RWPE2 (cell line): ENCODE data around the gene HRG.

Experiments
- ATAC-seq: fragments of 200-7000 bp; cut with Tn5 transposase; 3 replicates; pipeline ENCODE4 v1.9.1; 2021; ENCODE audit warnings: low read depth
- DNase-seq: peaks from one replicate; pipeline ENCODE4 v3.0.0-alpha.2; 2020; ENCODE audit warnings: low spot score
- H3K27ac ChIP-seq: fragments of 450-650 bp; 2 replicates; pipeline ENCODE4 v1.5.1; 2017; ENCODE audit warnings: mild to moderate bottlenecking; ENCODE audit not compliant: poor library complexity, severe bottlenecking
- H3K27me3 ChIP-seq: fragments of 250-450 bp; sonication (Bioruptor Pico); 2 replicates; pipeline ENCODE4 v1.5.1; 2021; ENCODE audit warnings: mild to moderate bottlenecking, moderate library complexity; ENCODE audit not compliant: insufficient read depth, poor library complexity, severe bottlenecking
- H3K36me3 ChIP-seq: fragments of 250-450 bp; sonication (Bioruptor Pico); 2 replicates; pipeline ENCODE4 v1.5.1; 2020; ENCODE audit warnings: low read depth, mild to moderate bottlenecking, moderate library complexity
- H3K4me1 ChIP-seq: fragments of 250-450 bp; sonication (Bioruptor Pico); 2 replicates; pipeline ENCODE4 v1.5.1; 2021; ENCODE audit warnings: mild to moderate bottlenecking, moderate library complexity; ENCODE audit not compliant: insufficient read depth, poor library complexity, severe bottlenecking
- H3K4me3 ChIP-seq: fragments of 250-450 bp; sonication (Bioruptor Pico); 2 replicates; pipeline ENCODE4 v1.5.1; 2021; ENCODE audit warnings: mild to moderate bottlenecking, moderate library complexity; ENCODE audit not compliant: severe bottlenecking
- H3K9me3 ChIP-seq: fragments of 250-450 bp; sonication (Bioruptor Pico); 2 replicates; pipeline ENCODE4 v1.5.1; 2021; ENCODE audit warnings: mild to moderate bottlenecking, moderate library complexity; ENCODE audit not compliant: severe bottlenecking
- TF ChIP-seq, protein P1 (sequence below): fragments of 450-650 bp; IDR thresholded peaks from one replicate; pipeline ENCODE4 v1.5.1; 2017; ENCODE audit warnings: mild to moderate bottlenecking, moderate library complexity; ENCODE audit not compliant: poor library complexity, severe bottlenecking

The HRG gene

DNA sequence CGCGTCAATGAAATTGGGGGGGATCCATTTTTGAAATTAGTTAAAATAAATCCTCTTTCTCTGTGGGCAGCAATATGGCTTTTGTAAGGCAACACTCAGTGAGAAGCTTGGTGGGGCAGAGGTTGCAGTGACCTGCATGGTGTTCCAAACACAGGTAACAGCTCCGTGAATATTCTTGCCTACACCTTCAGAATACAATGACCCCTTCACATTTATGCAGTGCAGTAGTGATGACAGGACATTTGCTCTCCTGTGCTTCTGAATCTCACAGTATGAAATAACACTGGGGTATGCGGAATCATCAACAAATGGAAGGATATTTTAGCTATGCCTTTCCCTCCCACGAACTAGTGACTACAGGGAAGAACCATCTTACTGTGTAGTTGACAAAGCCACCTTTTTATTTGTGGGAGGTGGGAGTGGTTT is 46.0 kb upstream of the HRG start:
- TF ChIP-seq, protein P1, sequence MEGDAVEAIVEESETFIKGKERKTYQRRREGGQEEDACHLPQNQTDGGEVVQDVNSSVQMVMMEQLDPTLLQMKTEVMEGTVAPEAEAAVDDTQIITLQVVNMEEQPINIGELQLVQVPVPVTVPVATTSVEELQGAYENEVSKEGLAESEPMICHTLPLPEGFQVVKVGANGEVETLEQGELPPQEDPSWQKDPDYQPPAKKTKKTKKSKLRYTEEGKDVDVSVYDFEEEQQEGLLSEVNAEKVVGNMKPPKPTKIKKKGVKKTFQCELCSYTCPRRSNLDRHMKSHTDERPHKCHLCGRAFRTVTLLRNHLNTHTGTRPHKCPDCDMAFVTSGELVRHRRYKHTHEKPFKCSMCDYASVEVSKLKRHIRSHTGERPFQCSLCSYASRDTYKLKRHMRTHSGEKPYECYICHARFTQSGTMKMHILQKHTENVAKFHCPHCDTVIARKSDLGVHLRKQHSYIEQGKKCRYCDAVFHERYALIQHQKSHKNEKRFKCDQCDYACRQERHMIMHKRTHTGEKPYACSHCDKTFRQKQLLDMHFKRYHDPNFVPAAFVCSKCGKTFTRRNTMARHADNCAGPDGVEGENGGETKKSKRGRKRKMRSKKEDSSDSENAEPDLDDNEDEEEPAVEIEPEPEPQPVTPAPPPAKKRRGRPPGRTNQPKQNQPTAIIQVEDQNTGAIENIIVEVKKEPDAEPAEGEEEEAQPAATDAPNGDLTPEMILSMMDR, result no peak
- no peaks in the 10 kb centered on the region for H3K27me3 ChIP-seq
- H3K4me1 ChIP-seq, result peaks cover 7% of the 10 kb centered on the region
- no peaks in the 10 kb centered on the region for H3K9me3 ChIP-seq
- no peak overlapping the region for H3K27ac ChIP-seq
- ATAC-seq (no peak), DNase-seq (no peak)
- no peaks in the 10 kb centered on the region for H3K36me3 ChIP-seq
- H3K4me3 ChIP-seq, result no peak overlapping the region

DNA sequence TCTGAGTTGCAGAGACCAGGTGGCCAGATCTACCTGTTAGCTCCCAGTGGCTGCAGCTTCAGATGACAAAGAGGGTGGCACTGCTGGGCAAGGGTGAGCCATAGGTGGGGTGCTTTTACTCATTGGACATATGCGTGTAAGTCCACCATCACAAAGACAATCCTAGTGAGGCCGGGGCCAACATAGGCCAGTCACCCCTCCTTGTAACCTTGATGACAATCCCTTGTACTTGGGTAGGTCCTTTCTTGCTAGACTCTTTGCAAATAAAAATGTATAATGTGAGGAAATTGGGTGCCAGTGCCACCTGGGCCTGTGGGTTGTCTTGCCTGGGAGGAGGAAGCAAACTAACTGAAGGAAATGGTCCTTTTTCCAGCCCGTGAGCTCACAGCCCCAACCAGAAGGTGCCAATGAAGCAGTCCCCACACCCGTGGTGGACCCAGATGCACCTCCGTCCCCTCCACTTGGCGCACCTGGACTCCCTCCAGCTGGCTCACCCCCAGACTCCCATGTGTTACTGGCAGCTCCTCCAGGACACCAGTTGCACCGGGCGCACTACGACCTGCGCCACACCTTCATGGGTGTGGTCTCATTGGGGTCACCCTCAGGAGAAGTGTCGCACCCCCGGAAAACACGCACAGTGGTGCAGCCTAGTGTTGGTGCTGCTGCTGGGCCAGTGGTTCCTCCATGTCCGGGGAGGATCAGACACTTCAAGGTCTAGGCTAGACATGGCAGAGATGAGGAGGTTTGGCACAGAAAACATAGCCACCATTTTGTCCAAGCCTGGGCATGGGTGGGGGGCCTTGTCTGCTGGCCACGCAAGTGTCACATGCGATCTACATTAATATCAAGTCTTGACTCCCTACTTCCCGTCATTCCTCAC is 45.4 kb upstream of the HRG start:
- H3K4me1 ChIP-seq, result peaks cover 7% of the 10 kb centered on the region
- H3K36me3 ChIP-seq, result no peaks in the 10 kb centered on the region
- ATAC-seq, result no peak
- DNase-seq, result no peak
- no peak overlapping the region for H3K4me3 ChIP-seq
- H3K27ac ChIP-seq, result no peak overlapping the region
- H3K27me3 ChIP-seq, result no peaks in the 10 kb centered on the region
- H3K9me3 ChIP-seq, result no peaks in the 10 kb centered on the region
- TF ChIP-seq, protein P1, result no peak

DNA sequence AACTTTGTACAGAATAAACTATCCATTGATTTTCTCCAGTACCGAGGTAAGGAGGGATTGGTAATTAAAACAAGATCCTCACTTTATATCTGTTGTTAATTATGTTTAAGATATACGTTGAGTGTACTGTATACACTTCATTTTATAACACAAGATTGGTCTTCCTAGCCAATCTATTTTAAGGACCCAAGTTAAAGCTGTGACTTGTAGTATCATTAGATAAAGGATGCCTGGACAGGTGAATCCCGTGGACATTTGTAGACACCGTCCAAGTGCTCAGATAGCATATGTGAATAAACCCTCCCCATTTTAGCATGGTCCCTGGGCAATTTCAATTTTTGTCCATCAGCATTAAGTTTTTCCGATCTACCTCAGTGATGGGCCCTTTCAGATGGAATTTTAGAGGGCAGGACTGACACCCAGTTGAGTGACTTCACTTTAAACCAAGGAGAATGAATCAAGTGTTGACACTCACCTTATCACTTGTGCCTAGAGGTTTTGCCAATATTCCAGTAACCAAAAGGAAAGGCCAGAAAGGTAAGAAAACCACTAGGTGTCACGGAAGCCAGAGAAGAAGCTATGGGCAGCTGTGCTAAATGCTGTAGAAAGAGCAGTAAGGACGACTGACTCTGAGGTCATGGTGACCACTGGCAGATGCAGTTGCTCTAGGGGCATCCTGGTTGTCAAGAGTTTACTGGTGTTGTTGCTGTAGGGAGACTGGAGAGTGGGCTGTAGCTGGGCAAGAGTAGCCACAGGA is 43.7 kb upstream of the HRG start:
- TF ChIP-seq, protein P1, result no peak
- no peak for DNase-seq
- H3K27ac ChIP-seq, result no peak overlapping the region
- H3K9me3 ChIP-seq, result no peaks in the 10 kb centered on the region
- H3K27me3 ChIP-seq, result no peaks in the 10 kb centered on the region
- H3K4me3 ChIP-seq, result no peak overlapping the region
- no peak for ATAC-seq
- peaks cover 4% of the 10 kb centered on the region for H3K4me1 ChIP-seq
- H3K36me3 ChIP-seq, result no peaks in the 10 kb centered on the region

DNA sequence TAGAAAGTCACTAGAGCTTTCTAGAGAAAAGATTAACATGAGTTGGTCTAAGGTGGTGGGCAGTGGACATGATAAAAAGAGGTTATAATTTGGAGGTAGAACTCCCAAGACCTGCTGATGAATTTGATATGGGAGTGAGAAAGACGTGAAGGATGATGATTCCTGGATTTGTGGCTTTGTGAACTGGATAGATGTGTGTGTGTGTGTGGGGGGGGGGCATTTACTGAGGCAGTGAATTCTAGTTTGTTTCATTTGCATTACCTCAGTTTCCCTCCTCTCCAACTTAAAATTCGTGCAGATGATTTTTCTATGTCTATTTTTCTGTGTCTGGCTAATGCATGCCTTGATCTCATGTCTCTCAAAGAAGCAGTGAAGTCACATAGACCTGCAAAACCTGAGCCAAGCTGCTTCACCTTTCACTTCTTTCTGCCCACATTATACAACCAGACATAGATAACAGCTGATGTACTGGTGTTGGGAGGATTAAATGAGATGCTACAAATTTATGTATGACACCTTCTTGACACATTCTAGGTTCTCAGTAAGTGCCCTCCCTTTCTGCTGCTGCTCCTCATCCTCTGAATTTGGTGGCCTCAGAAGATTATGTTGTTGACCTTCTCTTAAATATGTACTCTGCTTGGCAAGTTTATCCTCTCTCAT is 43.0 kb upstream of the HRG start:
- H3K27me3 ChIP-seq, result no peaks in the 10 kb centered on the region
- no peak overlapping the region for H3K4me3 ChIP-seq
- DNase-seq, result no peak
- no peak overlapping the region for H3K27ac ChIP-seq
- no peaks in the 10 kb centered on the region for H3K9me3 ChIP-seq
- TF ChIP-seq, protein P1, result no peak
- no peaks in the 10 kb centered on the region for H3K36me3 ChIP-seq
- H3K4me1 ChIP-seq, result no peaks in the 10 kb centered on the region
- ATAC-seq, result no peak
